Activated T-helper 17 cell treated with anti-CD3 and anti-CD28 coated beads, Interleukin-2, amount 50 U/mL, for 72 hours (primary cell): Measurements from ENCODE around the gene SMAD7. TPM values are rescaled to one million over a fixed set of nuclear protein-coding genes. Genes with fewer than 3 reads are reported as not detected.

Experiments
- ATAC-seq: fragments of 150-1000 bp; cut with Tn5 transposase; replicated peaks from 2 replicates; pipeline ENCODE4 v1.10.0; 2021; ENCODE audit warnings: mild to moderate bottlenecking, moderate library complexity
- H3K27ac Mint-ChIP-seq: one replicate; pipeline ENCODE4 v1.8.0; 2022; ENCODE audit warnings: mixed read lengths
- H3K27me3 Mint-ChIP-seq: one replicate; pipeline ENCODE4 v1.8.0; 2022; ENCODE audit warnings: mixed read lengths
- H3K36me3 Mint-ChIP-seq: one replicate; pipeline ENCODE4 v1.8.0; 2022; ENCODE audit warnings: low read depth, mild to moderate bottlenecking, mixed read lengths
- H3K4me1 Mint-ChIP-seq: one replicate; pipeline ENCODE4 v1.8.0; 2022; ENCODE audit warnings: mixed read lengths
- H3K4me3 Mint-ChIP-seq: one replicate; pipeline ENCODE4 v1.8.0; 2022; ENCODE audit warnings: mild to moderate bottlenecking, mixed read lengths
- H3K9me3 Mint-ChIP-seq: one replicate; pipeline ENCODE4 v1.8.0; 2022; ENCODE audit warnings: mixed read lengths
- total RNA-seq, 2 donors: library from RNA; stranded (reverse); gene quantifications; one replicate each; pipeline ENCODE4 v1.2.3, GENCODE V29; 2022

Gene SMAD7
- total RNA-seq, 2 donors from 2014 or later = 23.4 to 40.7 TPM

- Mint-ChIP-seq H3K27ac (peak overlapping the region; percentile 8), H3K27me3 (peaks cover 3% of the 10 kb centered on the region), H3K4me3 (peak overlapping the region; percentile 14), H3K4me1 (peaks cover 6% of the 10 kb centered on the region), H3K9me3 (no peaks in the 10 kb centered on the region), H3K36me3 (no peaks in the 10 kb centered on the region)
- ATAC-seq = peak; percentile 6
These were observed 24.5 kb upstream of the SMAD7 start for GRCh38 chr18:48975120-48975816.

GRCh38 chr18:48974304-48975119, 23.7 kb upstream of the SMAD7 start:
- Mint-ChIP-seq H3K27me3 (peaks cover 3% of the 10 kb centered on the region), H3K27ac (peak overlapping the region; percentile 8), H3K4me1 (peaks cover 6% of the 10 kb centered on the region), H3K9me3 (no peaks in the 10 kb centered on the region), H3K4me3 (peak overlapping the region; percentile 14), H3K36me3 (no peaks in the 10 kb centered on the region)
- ATAC-seq = no peak

- Mint-ChIP-seq H3K36me3 (no peaks in the 10 kb centered on the region), H3K9me3 (no peaks in the 10 kb centered on the region), H3K4me1 (no peaks in the 10 kb centered on the region), H3K4me3 (no peak overlapping the region), H3K27me3 (peaks cover 3% of the 10 kb centered on the region), H3K27ac (no peak overlapping the region)
- no peak for ATAC-seq
These were observed 23.0 kb upstream of the SMAD7 start for GRCh38 chr18:48973731-48974130.

GRCh38 chr18:48968412-48969215, 17.8 kb upstream of the SMAD7 start:
- no peak for ATAC-seq
- no peak overlapping the region for H3K4me3 Mint-ChIP-seq
- H3K4me1 Mint-ChIP-seq = no peaks in the 10 kb centered on the region
- H3K27ac Mint-ChIP-seq = no peak overlapping the region
- no peaks in the 10 kb centered on the region for H3K27me3 Mint-ChIP-seq
- H3K36me3 Mint-ChIP-seq = no peaks in the 10 kb centered on the region
- H3K9me3 Mint-ChIP-seq = no peaks in the 10 kb centered on the region

GRCh38 chr18:48967545-48967944, 16.8 kb upstream of the SMAD7 start:
- Mint-ChIP-seq H3K4me3 (no peak overlapping the region), H3K4me1 (no peaks in the 10 kb centered on the region), H3K36me3 (no peaks in the 10 kb centered on the region), H3K27me3 (no peaks in the 10 kb centered on the region), H3K9me3 (no peaks in the 10 kb centered on the region), H3K27ac (no peak overlapping the region)
- ATAC-seq = no peak

GRCh38 chr18:48966523-48966922, 15.8 kb upstream of the SMAD7 start:
- Mint-ChIP-seq H3K27me3 (no peaks in the 10 kb centered on the region), H3K27ac (no peak overlapping the region), H3K4me3 (no peak overlapping the region), H3K4me1 (no peaks in the 10 kb centered on the region), H3K9me3 (no peaks in the 10 kb centered on the region), H3K36me3 (no peaks in the 10 kb centered on the region)
- no peak for ATAC-seq

- no peak overlapping the region for H3K27ac Mint-ChIP-seq
- no peak for ATAC-seq
- H3K9me3 Mint-ChIP-seq = no peaks in the 10 kb centered on the region
- no peaks in the 10 kb centered on the region for H3K27me3 Mint-ChIP-seq
- H3K4me1 Mint-ChIP-seq = no peaks in the 10 kb centered on the region
- H3K36me3 Mint-ChIP-seq = no peaks in the 10 kb centered on the region
- H3K4me3 Mint-ChIP-seq = no peak overlapping the region
These were observed 13.1 kb upstream of the SMAD7 start for GRCh38 chr18:48963586-48964470.

- no peak overlapping the region for H3K4me3 Mint-ChIP-seq
- no peaks in the 10 kb centered on the region for H3K9me3 Mint-ChIP-seq
- H3K4me1 Mint-ChIP-seq = no peaks in the 10 kb centered on the region
- ATAC-seq = peak; percentile 32
- no peaks in the 10 kb centered on the region for H3K27me3 Mint-ChIP-seq
- no peaks in the 10 kb centered on the region for H3K36me3 Mint-ChIP-seq
- H3K27ac Mint-ChIP-seq = no peak overlapping the region
These were observed 12.3 kb upstream of the SMAD7 start for GRCh38 chr18:48962994-48963561.

- Mint-ChIP-seq H3K4me1 (no peaks in the 10 kb centered on the region), H3K36me3 (no peaks in the 10 kb centered on the region), H3K27me3 (no peaks in the 10 kb centered on the region), H3K4me3 (no peak overlapping the region), H3K27ac (no peak overlapping the region), H3K9me3 (no peaks in the 10 kb centered on the region)
- no peak for ATAC-seq
These were observed 11.7 kb upstream of the SMAD7 start for GRCh38 chr18:48962252-48962993.

GRCh38 chr18:48961547-48961946, 10.8 kb upstream of the SMAD7 start:
- Mint-ChIP-seq H3K4me1 (no peaks in the 10 kb centered on the region), H3K36me3 (no peaks in the 10 kb centered on the region), H3K27ac (no peak overlapping the region), H3K4me3 (no peak overlapping the region), H3K27me3 (no peaks in the 10 kb centered on the region), H3K9me3 (no peaks in the 10 kb centered on the region)
- no peak for ATAC-seq

GRCh38 chr18:48959921-48960920, 9.5 kb upstream of the SMAD7 start:
- Mint-ChIP-seq H3K4me1 (peaks cover 9% of the 10 kb centered on the region), H3K4me3 (no peak overlapping the region), H3K9me3 (no peaks in the 10 kb centered on the region), H3K36me3 (no peaks in the 10 kb centered on the region), H3K27me3 (no peaks in the 10 kb centered on the region), H3K27ac (peak overlapping the region; percentile 38)
- ATAC-seq = no peak

- no peak for ATAC-seq
- no peaks in the 10 kb centered on the region for H3K36me3 Mint-ChIP-seq
- no peak overlapping the region for H3K4me3 Mint-ChIP-seq
- H3K9me3 Mint-ChIP-seq = no peaks in the 10 kb centered on the region
- H3K27ac Mint-ChIP-seq = peak overlapping the region; percentile 38
- peaks cover 13% of the 10 kb centered on the region for H3K4me1 Mint-ChIP-seq
- H3K27me3 Mint-ChIP-seq = no peaks in the 10 kb centered on the region
These were observed 8.8 kb upstream of the SMAD7 start for GRCh38 chr18:48959551-48959920.
